GM11168 (cell line): ENCODE data around the gene IGSF23.
"Not testable (repeated sequence)": the region's sequence is repeated elsewhere in the genome, so short reads cannot be mapped to it uniquely, and the experiment has no call there.

Experiments
- in situ Hi-C: fragments of 300-500 bp; cut with MboI; formaldehyde crosslinking; loops from one replicate; pipeline ENCODE4 v1.12.0; 2022; ENCODE audit warnings: low sequenced_read_pairs; ENCODE audit not compliant: unreplicated experiment

IGSF23 gene

DNA sequence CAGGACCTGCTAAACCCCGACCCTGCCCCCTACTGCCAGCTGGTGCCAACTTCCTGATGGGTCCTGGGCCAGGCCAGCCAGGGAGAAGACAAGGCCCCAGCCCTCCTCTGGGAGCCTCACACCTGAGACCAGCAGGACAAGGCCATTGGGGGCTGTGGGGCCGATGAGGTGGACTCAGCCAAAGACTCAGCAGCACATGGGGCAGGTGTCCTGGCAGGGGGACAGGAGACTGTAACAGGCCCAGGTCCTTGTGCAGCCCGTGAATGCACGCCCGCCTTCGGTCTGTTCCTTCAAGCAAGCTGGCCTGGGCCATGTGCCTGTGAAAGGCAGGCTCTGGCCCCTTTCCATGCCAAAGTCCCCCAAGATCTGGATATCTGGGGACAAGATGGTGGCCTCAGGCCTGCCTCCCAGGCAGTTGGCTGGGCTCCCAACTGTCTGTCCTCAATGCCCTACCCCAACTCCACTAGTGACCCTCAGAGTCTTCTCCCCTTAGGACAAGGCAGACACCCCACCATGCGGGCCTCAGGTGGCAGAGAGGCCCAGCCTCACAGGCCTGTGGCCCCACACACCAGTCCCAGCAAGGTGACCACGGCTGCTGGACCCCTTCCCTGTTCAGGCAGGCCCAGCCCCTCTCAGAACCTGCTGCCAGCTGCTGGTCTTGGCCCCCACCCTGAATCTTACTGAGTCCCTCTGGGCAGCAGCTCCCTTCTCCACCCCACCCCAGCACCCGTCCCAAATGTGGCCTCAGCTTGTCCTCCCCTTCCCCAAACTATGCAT is 70.3 kb downstream of the IGSF23 start:
- in situ Hi-C loops: no loop called here

DNA sequence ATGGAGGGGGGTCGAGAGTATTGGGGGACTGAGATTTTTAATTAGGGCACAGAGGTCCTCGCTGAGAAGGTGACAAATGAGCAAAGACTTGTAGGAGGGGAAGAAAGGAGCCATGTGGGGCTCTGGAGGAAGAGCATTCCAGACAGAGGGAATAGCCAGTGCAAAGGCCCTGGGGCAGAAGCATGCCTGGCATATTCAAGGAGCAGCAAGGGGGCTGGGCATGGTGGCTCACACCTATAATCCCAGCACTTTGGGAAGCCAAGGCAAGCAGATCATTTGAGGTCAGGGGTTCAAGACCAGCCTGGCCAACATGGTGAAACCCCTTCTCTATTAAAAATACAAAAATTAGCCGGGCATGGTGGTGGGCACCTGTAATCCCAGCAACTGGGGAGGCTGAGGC is 71.0 kb downstream of the IGSF23 start:
- in situ Hi-C loops: not testable (repeated sequence)

DNA sequence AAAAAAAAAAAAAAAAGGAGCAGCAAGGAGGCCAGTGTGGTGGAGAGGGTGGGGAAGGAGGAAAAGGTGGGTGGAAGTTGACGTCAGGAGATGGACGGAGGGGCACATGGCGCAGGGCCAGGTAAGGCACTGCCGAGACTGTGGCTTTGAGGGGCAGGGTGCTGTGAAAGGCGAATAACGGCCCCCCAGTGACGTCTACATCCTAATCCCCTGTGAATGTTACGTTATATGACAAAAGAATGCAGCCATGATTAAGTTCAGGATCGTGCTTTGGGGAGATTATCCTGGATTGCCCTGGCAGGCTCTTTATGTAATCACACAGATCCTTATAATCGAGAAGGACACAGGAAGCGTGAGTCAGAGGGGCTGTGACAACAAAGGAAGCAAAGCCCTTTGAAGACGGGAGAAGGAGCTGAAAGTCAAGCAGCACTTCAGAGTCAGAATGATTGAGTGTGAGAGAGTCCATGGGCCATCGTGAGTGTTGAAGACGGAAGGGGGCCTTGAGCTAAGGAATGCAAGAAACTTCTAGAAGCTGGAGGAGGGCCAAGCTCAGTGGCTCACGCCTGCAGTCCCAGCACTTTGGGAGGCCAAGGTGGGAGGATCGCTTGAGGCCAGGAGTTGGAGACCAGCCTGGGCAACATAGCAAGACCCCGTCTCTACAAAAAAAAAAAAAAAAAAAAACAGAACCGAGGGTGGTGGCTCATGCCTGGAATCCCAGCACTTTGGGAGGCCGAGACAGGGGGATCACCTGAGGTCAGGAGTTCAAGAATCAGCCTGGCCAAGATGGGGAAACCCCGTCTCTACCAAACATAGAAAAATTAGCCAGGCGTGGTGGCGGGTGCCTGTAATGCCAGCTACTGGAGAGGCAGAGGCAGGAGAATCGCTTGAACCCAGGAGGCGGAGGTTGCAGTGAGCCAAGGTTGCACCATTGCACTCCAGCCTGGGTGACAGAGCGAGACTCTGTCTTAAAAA is 71.8 kb downstream of the IGSF23 start:
- in situ Hi-C loops: no loop called here

DNA sequence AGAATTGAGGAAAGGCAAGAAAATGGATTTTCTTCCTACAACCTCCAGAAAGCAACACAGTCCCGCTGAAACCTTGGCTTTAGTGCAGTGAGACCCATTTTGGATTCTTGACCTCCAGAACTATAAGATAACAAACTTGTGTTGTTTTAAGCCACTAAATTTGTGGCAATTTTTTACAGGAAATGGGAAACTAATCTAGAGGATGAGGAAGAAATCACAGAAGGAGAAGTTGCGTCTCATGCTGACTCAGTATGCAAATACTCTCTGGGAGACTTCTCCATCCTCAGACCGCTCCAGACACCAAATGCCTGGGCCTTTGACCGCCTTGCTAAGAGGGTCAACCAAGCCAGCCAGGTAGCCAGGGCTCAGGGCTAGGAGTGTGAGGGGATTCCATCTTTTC is 72.5 kb downstream of the IGSF23 start:
- in situ Hi-C loops: no loop called here
